ENCODE measurements around the gene EFNA2. TPM values are rescaled to one million over a fixed set of nuclear protein-coding genes. Genes with fewer than 3 reads are reported as not detected.

The EFNA2 gene
- total RNA-seq, 1 experiment from 2014 or later: 12.2 TPM

GRCh38 chr19:1315470-1316166, 29.9 kb downstream of the EFNA2 start:
- ChIA-PET POLR2A (no interaction called here), CTCF (interaction anchor here (0.7 to 1.8 kb wide), 4 partner anchors 11 to 156 kb away, joined by 3 to 7 read pairs (median 3); no protein-coding TSS in a partner anchor), RAD21 (ENCODE audit: low non-redundant PET in 1 of 2, low total read pairs in 2 of 2, uncharacterized antibody in 2 of 2, unreplicated experiment in 2 of 2) (interaction anchor here (0.6 to 0.9 kb wide), 3 partner anchors 18 to 88 kb away, joined by 3 to 4 read pairs (median 3); no protein-coding TSS in a partner anchor)
- Histone ChIP-seq H2AFZ (ENCODE audit: low read depth, low read length, poor library complexity, severe bottlenecking) (no peak overlapping the region), H3K79me2 (ENCODE audit: insufficient read depth, low read length) (no peaks in the 10 kb centered on the region), H3K9ac (ENCODE audit: low read length) (no peak overlapping the region), H3K4me1 (ENCODE audit: control insufficient read depth in 1 of 2, insufficient read depth in 2 of 2, low read length in 2 of 2) (peaks cover 12 to 39% of the 10 kb centered on the region in 2 experiments), H3K4me3 (replicated peaks in 1 of 2; ENCODE audit: low read depth in 1 of 2, low read length in 2 of 2) (no peak overlapping the region), H3K4me2 (ENCODE audit: low read length) (peak overlapping the region; percentile 56), H3K27ac (ENCODE audit: low read depth, low read length) (no peak overlapping the region), H3K9me2 (ENCODE audit: insufficient read depth) (no peaks in the 10 kb centered on the region), H3K36me3 (ENCODE audit: control insufficient read depth in 1 of 2, insufficient read depth in 2 of 2, low read length in 2 of 2) (no peaks in the 10 kb centered on the region), H3K27me3 (ENCODE audit: insufficient read depth, low read length) (0 out of 2 replicates have a peak, but pooled peaks cover 4% of the 10 kb centered on the region), H3K9me3 (ENCODE audit: control insufficient read depth in 1 of 2, insufficient read depth in 1 of 2, low read depth in 1 of 2, low read length in 2 of 2) (no peaks in the 10 kb centered on the region), H4K20me1 (ENCODE audit: insufficient read depth) (no peaks in the 10 kb centered on the region)
- TF ChIP-seq POLR2A (IDR thresholded peaks at IDR 0.05; ENCODE audit: borderline replicate concordance, extremely low read depth, insufficient read depth, insufficient read length) (no peak), ATF3 (IDR thresholded peaks at IDR 0.05) (no peak), ZFX (IDR thresholded peaks at IDR 0.05) (peak; percentile 31; the same call in 1 of the 2 replicates), EZH2phosphoT487 (IDR thresholded peaks at IDR 0.05; ENCODE audit: borderline replicate concordance) (no peak), EZH2 (IDR thresholded peaks at IDR 0.05) (no peak), SRF (IDR thresholded peaks at IDR 0.05; ENCODE audit: low read depth) (no peak), TCF7L2 (IDR thresholded peaks at IDR 0.05; ENCODE audit: borderline replicate concordance, extremely low read depth, insufficient read depth, insufficient read length) (no peak), MAX (IDR thresholded peaks at IDR 0.05) (no peak), SP1 (IDR thresholded peaks at IDR 0.05; ENCODE audit: low read depth) (no peak), CTCF (IDR thresholded peaks at IDR 0.05 in 2 of 3, conservative IDR thresholded peaks at IDR 0.05 in 1 of 3; ENCODE audit: borderline replicate concordance in 1 of 3, insufficient read depth in 1 of 3, low read depth in 2 of 3, low read length in 2 of 3) (peak; percentile 62 to 76 (median 69); a peak in 5 of 6 replicates), ZBTB33 (IDR thresholded peaks at IDR 0.05; ENCODE audit: extremely low read depth, insufficient replicate concordance, low read length) (peak; percentile 21), CEBPB (IDR thresholded peaks at IDR 0.05; ENCODE audit: low read depth) (no peak), YY1 (IDR thresholded peaks at IDR 0.05; ENCODE audit: extremely low read depth, insufficient replicate concordance, low read depth, low read length) (peak; percentile 34), SIN3A (IDR thresholded peaks at IDR 0.05; ENCODE audit: low read depth) (no peak), CBX3 (IDR thresholded peaks at IDR 0.05; ENCODE audit: low read depth) (no peak), RAD21 (IDR thresholded peaks at IDR 0.05; ENCODE audit: low read depth) (peak; percentile 80), JUND (IDR thresholded peaks at IDR 0.05) (no peak)
- BruUV-seq (replicated peaks): no TSS peak
- intact Hi-C loops (cut with micrococcal nuclease): no loop called here
- DNase-seq (ENCODE audit: low read depth, low spot score) (peak; percentile 18), ATAC-seq (peak; percentile 85)
